Measurements from ENCODE around the gene PPP1CA.

DNA sequence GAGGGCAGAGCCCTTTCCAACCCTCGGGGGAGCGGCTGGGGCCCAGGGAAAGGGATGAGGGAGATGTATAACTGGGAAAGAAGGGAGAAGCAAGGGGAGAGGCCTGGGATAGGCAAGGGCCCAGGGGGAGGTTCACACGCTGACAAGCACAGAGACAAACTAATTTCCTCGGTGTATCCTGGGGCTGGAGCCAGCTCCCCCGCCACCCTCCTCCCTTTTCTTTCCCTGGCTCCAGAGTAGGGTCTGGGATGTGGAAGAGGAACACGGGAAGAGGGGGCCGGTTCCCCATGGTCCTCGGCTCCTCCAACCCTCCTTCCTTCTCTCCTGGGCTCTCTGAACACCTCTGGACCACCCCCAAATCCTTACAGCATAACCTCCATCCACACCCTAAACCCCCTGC is 35.1 kb downstream of the PPP1CA start:
- TF ChIP-seq, protein P1, sequence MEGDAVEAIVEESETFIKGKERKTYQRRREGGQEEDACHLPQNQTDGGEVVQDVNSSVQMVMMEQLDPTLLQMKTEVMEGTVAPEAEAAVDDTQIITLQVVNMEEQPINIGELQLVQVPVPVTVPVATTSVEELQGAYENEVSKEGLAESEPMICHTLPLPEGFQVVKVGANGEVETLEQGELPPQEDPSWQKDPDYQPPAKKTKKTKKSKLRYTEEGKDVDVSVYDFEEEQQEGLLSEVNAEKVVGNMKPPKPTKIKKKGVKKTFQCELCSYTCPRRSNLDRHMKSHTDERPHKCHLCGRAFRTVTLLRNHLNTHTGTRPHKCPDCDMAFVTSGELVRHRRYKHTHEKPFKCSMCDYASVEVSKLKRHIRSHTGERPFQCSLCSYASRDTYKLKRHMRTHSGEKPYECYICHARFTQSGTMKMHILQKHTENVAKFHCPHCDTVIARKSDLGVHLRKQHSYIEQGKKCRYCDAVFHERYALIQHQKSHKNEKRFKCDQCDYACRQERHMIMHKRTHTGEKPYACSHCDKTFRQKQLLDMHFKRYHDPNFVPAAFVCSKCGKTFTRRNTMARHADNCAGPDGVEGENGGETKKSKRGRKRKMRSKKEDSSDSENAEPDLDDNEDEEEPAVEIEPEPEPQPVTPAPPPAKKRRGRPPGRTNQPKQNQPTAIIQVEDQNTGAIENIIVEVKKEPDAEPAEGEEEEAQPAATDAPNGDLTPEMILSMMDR (conservative IDR thresholded peaks at IDR 0.05; ENCODE audit: low read depth, low read length), result no peak
- TF ChIP-seq EZH2 (IDR thresholded peaks at IDR 0.05; ENCODE audit: low read length, unreplicated experiment), result no peak
- TF ChIP-seq EZH2phosphoT487 (IDR thresholded peaks at IDR 0.05; ENCODE audit: borderline replicate concordance, low read length), result no peak
